GM12878 (cell line): ENCODE measurements around the gene TMED7. TPM values are rescaled to one million over a fixed set of nuclear protein-coding genes. Genes with fewer than 3 reads are reported as not detected.

Experiments
- CREM ChIP-seq: IDR thresholded peaks from 2 replicates; pipeline ENCODE4 v1.6.1; 2014; ENCODE audit warnings: antibody characterized with exemption, low read depth
- FOS ChIP-seq: IDR thresholded peaks from 3 replicates; pipeline ENCODE4 v1.6.1; 2011; ENCODE audit warnings: borderline replicate concordance; ENCODE audit not compliant: insufficient read length; ENCODE audit errors: extremely low read depth
- IKZF2 ChIP-seq, 2 experiments: fragments of 450-650 bp; IDR thresholded peaks; 2 replicates each; pipeline ENCODE4 v1.6.1; 2017; ENCODE audit warnings: mild to moderate bottlenecking in 2 of 2, moderate library complexity in 2 of 2
- LARP7 ChIP-seq: fragments of 450-650 bp; IDR thresholded peaks from 2 replicates; pipeline ENCODE4 v1.6.1; 2017; ENCODE audit warnings: mild to moderate bottlenecking
- NFIC ChIP-seq: IDR thresholded peaks from 2 replicates; pipeline ENCODE4 v1.6.1; 2012; ENCODE audit warnings: low read depth, mild to moderate bottlenecking, inconsistent platforms, low read length, moderate library complexity
- NFYA ChIP-seq: IDR thresholded peaks from 2 replicates; pipeline ENCODE4 v1.6.1; 2011; ENCODE audit warnings: low read depth, mild to moderate bottlenecking, low read length, improper control_type of control experiment, borderline replicate concordance
- SPI1 ChIP-seq: IDR thresholded peaks from 2 replicates; pipeline ENCODE4 v1.6.1; 2011; ENCODE audit warnings: low read depth, mild to moderate bottlenecking, low read length, moderate library complexity, borderline replicate concordance; ENCODE audit not compliant: insufficient read depth
- TARDBP ChIP-seq: IDR thresholded peaks from 2 replicates; pipeline ENCODE4 v1.6.1; 2016; ENCODE audit warnings: borderline replicate concordance
- TCF7 ChIP-seq: IDR thresholded peaks from 2 replicates; pipeline ENCODE4 v1.6.1; 2014; ENCODE audit warnings: antibody characterized with exemption, borderline replicate concordance
- ZBED1 ChIP-seq: IDR thresholded peaks from 2 replicates; pipeline ENCODE4 v1.6.1; 2016; ENCODE audit warnings: borderline replicate concordance
- polyA plus RNA-seq, 11 experiments: library from polyadenylated mRNA; depleted of rRNA in 4 of 11; unstranded in 6 of 11; stranded (reverse) in 5 of 11; fragments of >200 nt; fragmentation: Nextera tagmentation in 4 of 11; fragmentation: Illumina TruSeq in 1 of 11; extraction: Ambion mirVana in 4 of 11; extraction: Trizol in 1 of 11; gene quantifications; 1 replicate in 1 of 11; 2 replicates in 10 of 11; pipeline versions ENCODE4 v1.2.1 to v1.2.3, GENCODE V29; 2011 to 2016; ENCODE audit warnings: inconsistent platforms in 2 of 11, missing spikeins in 2 of 11, low read depth in 1 of 11
- total RNA-seq, 4 experiments: library from RNA; depleted of rRNA in 3 of 4; stranded (reverse); fragments of >200 nt in 3 of 4; fragmentation: Illumina TruSeq in 1 of 4; extraction: Trizol in 1 of 4; gene quantifications; 2 replicates each; pipeline versions ENCODE4 v1.2.1 to v1.2.3, GENCODE V29; 2013 to 2021
- TF ChIP-seq, protein P1 (sequence below): fragments of 450-650 bp; formaldehyde crosslinking; IDR thresholded peaks from 2 replicates; pipeline ENCODE4 v1.4.0; 2022; ENCODE audit warnings: mild to moderate bottlenecking, moderate library complexity
- TF ChIP-seq, protein P2 (sequence below): fragments of 450-650 bp; IDR thresholded peaks from 2 replicates; pipeline ENCODE4 v1.6.1; 2017; ENCODE audit warnings: mild to moderate bottlenecking, moderate library complexity
- TF ChIP-seq, protein P3 (sequence below): fragments of 450-650 bp; IDR thresholded peaks from 2 replicates; pipeline ENCODE4 v1.6.1; 2016; ENCODE audit warnings: mild to moderate bottlenecking
- TF ChIP-seq, protein P4 (sequence below): fragments of 450-650 bp; IDR thresholded peaks from 2 replicates; pipeline ENCODE4 v1.6.1; 2017; ENCODE audit warnings: borderline replicate concordance
- TF ChIP-seq, protein P5 (sequence below): fragments of 150-350 bp; IDR thresholded peaks from 2 replicates; pipeline ENCODE4 v1.6.1; 2016; ENCODE audit warnings: low read depth, low read length

The TMED7 gene
- total and polyA plus RNA-seq, 10 of the 15 experiments (the other 5 are each of a cell fraction or from before 2014, with no cell fraction given) = 8.0 to 37.3 (median 25.2) TPM

DNA sequence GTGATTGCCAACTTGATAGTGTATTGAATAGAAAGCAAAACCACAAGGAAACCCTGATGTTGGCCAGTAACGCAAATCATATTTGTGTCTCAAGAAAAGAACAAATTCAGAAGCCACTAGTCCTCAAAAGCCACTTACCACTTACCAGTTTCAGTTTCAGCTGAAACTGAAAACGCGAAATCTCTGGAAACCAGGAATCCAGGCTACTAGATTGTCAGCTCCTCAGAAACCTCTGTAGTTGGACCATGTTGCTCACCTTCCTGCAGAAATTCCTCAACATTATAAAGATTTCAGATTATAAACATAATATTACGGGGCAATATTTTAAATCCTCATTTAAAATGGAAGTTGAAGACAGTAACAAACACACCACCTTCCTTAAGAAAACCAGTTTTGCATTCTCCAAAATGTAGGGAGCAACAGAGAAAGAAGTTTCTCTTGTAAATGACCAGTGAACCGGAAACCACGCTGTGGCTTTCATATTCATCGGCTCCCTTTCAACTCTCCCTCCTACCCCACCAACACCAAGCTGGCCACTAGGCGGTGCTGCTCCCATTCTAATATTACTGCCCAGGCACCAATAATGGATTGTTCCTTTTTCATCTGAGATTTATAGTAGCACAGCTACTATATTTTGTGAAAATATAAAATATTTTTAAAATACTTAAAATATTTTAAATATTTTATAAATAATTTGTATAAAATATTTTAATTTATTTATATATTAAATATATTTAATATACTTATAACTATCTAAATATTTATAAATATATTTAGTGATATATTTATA, 8.7 kb upstream of the TMED7 start (continued):
- TF ChIP-seq, protein P1, sequence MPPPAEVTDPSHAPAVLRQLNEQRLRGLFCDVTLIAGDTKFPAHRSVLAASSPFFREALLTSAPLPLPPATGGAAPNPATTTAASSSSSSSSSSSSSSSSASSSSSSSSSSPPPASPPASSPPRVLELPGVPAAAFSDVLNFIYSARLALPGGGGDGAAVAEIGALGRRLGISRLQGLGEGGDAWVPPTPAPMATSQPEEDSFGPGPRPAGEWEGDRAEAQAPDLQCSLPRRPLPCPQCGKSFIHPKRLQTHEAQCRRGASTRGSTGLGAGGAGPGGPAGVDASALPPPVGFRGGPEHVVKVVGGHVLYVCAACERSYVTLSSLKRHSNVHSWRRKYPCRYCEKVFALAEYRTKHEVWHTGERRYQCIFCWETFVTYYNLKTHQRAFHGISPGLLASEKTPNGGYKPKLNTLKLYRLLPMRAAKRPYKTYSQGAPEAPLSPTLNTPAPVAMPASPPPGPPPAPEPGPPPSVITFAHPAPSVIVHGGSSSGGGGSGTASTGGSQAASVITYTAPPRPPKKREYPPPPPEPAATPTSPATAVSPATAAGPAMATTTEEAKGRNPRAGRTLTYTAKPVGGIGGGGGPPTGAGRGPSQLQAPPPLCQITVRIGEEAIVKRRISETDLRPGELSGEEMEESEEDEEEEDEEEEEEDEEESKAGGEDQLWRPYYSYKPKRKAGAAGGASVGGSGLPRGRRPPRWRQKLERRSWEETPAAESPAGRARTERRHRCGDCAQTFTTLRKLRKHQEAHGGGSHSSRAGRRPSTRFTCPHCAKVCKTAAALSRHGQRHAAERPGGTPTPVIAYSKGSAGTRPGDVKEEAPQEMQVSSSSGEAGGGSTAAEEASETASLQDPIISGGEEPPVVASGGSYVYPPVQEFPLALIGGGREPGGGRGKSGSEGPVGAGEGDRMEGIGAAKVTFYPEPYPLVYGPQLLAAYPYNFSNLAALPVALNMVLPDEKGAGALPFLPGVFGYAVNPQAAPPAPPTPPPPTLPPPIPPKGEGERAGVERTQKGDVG (CRISPR knock-in tag) = no peak
- TF ChIP-seq ZBED1 (no peak), NFYA (no peak), LARP7 (no peak), TCF7 (peak; percentile 90), FOS (no peak), TARDBP (0 out of 2 replicates have a peak, but pooled peaks have one; percentile 28), SPI1 (no peak), IKZF2 (IDR thresholded peaks at IDR 0.05) (peak; percentile 84), NFIC (peak; percentile 84), CREM (0 out of 2 replicates have a peak, but pooled peaks have one; percentile 29)
- TF ChIP-seq, protein P2, sequence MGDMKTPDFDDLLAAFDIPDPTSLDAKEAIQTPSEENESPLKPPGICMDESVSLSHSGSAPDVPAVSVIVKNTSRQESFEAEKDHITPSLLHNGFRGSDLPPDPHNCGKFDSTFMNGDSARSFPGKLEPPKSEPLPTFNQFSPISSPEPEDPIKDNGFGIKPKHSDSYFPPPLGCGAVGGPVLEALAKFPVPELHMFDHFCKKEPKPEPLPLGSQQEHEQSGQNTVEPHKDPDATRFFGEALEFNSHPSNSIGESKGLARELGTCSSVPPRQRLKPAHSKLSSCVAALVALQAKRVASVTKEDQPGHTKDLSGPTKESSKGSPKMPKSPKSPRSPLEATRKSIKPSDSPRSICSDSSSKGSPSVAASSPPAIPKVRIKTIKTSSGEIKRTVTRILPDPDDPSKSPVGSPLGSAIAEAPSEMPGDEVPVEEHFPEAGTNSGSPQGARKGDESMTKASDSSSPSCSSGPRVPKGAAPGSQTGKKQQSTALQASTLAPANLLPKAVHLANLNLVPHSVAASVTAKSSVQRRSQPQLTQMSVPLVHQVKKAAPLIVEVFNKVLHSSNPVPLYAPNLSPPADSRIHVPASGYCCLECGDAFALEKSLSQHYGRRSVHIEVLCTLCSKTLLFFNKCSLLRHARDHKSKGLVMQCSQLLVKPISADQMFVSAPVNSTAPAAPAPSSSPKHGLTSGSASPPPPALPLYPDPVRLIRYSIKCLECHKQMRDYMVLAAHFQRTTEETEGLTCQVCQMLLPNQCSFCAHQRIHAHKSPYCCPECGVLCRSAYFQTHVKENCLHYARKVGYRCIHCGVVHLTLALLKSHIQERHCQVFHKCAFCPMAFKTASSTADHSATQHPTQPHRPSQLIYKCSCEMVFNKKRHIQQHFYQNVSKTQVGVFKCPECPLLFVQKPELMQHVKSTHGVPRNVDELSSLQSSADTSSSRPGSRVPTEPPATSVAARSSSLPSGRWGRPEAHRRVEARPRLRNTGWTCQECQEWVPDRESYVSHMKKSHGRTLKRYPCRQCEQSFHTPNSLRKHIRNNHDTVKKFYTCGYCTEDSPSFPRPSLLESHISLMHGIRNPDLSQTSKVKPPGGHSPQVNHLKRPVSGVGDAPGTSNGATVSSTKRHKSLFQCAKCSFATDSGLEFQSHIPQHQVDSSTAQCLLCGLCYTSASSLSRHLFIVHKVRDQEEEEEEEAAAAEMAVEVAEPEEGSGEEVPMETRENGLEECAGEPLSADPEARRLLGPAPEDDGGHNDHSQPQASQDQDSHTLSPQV = no peak
- TF ChIP-seq, protein P3, sequence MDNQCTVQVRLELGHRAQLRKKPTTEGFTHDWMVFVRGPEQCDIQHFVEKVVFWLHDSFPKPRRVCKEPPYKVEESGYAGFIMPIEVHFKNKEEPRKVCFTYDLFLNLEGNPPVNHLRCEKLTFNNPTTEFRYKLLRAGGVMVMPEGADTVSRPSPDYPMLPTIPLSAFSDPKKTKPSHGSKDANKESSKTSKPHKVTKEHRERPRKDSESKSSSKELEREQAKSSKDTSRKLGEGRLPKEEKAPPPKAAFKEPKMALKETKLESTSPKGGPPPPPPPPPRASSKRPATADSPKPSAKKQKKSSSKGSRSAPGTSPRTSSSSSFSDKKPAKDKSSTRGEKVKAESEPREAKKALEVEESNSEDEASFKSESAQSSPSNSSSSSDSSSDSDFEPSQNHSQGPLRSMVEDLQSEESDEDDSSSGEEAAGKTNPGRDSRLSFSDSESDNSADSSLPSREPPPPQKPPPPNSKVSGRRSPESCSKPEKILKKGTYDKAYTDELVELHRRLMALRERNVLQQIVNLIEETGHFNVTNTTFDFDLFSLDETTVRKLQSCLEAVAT = 0 out of 2 replicates have a peak, but pooled peaks have one; percentile 34
- TF ChIP-seq, protein P4, sequence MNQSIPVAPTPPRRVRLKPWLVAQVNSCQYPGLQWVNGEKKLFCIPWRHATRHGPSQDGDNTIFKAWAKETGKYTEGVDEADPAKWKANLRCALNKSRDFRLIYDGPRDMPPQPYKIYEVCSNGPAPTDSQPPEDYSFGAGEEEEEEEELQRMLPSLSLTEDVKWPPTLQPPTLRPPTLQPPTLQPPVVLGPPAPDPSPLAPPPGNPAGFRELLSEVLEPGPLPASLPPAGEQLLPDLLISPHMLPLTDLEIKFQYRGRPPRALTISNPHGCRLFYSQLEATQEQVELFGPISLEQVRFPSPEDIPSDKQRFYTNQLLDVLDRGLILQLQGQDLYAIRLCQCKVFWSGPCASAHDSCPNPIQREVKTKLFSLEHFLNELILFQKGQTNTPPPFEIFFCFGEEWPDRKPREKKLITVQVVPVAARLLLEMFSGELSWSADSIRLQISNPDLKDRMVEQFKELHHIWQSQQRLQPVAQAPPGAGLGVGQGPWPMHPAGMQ = no peak
- TF ChIP-seq, protein P5, sequence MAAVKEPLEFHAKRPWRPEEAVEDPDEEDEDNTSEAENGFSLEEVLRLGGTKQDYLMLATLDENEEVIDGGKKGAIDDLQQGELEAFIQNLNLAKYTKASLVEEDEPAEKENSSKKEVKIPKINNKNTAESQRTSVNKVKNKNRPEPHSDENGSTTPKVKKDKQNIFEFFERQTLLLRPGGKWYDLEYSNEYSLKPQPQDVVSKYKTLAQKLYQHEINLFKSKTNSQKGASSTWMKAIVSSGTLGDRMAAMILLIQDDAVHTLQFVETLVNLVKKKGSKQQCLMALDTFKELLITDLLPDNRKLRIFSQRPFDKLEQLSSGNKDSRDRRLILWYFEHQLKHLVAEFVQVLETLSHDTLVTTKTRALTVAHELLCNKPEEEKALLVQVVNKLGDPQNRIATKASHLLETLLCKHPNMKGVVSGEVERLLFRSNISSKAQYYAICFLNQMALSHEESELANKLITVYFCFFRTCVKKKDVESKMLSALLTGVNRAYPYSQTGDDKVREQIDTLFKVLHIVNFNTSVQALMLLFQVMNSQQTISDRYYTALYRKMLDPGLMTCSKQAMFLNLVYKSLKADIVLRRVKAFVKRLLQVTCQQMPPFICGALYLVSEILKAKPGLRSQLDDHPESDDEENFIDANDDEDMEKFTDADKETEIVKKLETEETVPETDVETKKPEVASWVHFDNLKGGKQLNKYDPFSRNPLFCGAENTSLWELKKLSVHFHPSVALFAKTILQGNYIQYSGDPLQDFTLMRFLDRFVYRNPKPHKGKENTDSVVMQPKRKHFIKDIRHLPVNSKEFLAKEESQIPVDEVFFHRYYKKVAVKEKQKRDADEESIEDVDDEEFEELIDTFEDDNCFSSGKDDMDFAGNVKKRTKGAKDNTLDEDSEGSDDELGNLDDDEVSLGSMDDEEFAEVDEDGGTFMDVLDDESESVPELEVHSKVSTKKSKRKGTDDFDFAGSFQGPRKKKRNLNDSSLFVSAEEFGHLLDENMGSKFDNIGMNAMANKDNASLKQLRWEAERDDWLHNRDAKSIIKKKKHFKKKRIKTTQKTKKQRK = no peak
